Fibroblast of skin of left biceps (primary cell): ENCODE measurements around the gene TRPT1.

Experiments used
- DNase-seq, 2 experiments: peaks; one replicate each; pipeline ENCODE4 v3.0.0-alpha.2; 2013; ENCODE audit warnings: low read depth in 2 of 2

The TRPT1 gene

DNA sequence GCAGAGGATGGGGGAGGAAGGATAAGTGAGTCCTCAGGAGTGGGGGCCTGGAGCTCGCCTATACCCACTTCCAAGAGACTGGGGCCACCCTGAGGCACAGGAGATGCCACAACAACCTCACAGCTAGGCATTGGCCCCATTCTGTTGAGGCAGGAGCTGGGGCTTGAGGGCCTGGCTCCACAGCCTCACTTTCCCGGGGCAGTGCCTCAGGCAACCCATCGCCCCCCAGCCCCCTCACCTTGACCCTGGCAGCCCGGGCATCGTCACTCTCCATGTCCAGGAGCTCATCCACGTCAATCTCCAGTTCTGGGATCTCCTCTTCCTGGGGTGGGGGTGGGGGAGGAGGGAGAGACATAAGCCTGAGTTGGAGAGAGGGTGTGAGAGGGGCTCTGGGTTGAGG, 19.0 kb upstream of the TRPT1 start:
- no peak for DNase-seq

GRCh38 chr11:64244107-64244506, 18.1 kb upstream of the TRPT1 start:
- DNase-seq, result no peak

- DNase-seq, result no peak
These were observed 17.4 kb upstream of the TRPT1 start for GRCh38 chr11:64243236-64243854.

DNA sequence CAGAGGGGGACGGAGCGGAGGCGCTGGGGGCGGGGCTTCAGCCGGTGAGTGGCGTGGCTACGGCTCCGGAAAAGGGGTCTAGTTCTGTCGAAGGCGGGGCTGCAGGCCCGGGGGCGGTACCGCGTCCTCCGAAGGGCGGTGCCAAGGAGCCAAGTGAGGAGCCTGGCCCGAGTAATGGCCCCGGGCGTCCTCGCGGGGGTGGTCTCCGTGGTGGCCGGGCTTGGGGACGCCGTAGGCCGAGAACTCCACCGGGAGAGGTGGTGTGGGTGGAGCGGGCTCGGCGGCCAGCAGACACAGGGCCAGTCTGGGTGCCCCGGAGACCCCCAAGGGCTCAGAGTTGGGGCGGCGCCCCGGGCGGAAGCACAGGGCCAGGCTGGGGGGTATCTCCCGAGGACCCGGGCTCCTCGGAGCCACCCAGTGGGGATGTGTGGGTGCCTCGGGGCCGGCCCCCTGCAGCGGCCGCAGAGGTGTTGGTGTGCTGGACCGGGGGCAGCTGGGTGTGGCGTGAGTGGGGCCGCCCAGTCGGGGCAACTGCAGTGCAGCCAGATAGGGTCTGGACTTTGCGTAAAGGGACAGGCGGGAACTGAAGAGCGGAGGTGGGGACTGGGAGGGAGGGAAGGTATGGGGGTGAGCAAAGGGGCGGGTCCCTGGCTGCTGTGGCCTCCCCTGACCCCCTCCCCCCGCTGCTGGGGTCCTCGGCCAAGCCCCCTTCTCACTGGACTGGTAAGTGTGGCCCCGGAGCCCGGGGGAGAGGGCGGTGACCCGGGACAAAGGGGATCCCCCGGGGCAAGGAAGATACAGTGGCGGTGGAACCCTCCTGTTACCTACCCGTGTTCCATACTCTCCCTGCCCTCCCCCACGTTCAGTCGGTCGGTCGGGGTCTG, 15.7 kb upstream of the TRPT1 start:
- no peak for DNase-seq

- peak; percentile 98 to 99 for DNase-seq
These were observed 15.2 kb upstream of the TRPT1 start for GRCh38 chr11:64241241-64241490.

GRCh38 chr11:64240435-64241240, 14.7 kb upstream of the TRPT1 start, which contains the start of gene FKBP2:
Gene FKBP2 (plus strand): TSS chr11:64241095. CDS start chr11:64242388, 1,293 bp downstream.
- DNase-seq, result peak; percentile 91 to 93

DNA sequence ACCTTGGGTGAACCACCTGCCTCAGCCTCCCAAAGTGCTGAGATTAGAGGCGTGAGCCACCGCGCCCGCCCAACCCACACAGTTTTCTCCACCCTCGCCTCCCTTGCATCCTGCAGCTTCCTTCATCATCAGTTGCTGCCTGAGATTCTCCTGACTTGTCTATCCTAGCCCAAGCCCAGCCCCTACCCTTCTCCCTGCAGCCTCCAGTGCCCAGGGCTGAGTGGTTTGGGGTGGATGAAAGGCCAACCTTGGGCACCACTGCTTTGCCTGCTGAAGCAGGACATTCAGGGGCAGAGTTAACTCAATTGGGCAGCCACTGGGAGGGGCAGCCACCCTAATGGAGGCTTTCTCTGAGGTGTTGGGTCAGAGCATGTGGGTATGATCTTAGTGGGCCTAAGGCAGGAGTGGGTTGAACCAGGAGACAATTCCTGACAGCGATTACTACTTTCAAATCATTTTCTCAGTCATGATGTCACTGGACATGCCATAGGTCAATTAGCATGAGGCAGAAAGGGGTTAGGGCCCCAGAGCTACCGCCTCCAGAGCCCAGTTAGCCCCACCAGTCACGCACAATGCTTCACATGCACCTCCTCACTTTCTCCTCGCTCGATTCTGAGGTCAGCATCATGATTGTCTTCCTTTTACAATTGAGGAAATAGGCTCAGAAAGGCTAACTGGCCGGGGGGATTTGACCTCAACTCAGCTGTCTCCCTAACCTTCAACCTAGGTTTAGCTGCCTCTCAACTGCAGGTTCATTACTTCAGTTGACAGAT, 13.9 kb upstream of the TRPT1 start:
- no peak for DNase-seq

GRCh38 chr11:64238999-64239398, 13.0 kb upstream of the TRPT1 start:
- DNase-seq, result no peak

DNA sequence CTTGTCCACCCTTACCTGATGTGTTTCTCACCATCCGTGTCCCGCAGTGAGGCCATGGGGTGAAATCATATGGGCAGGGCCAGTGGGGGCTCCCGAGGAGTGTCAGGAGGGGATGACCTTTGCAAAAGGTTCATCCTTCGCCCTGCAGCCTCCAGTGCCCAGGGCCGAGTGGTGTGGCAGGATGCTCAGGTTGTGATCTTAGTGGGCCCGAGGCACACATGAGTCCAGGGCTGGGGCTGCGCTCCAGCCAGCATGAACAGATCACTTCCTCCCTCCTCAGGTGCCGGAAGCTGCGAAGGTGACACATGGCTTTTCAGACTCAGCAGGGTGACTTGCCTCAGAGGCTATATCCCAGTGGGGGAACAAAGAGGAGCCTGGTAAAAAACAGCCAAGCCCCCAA, 12.1 kb upstream of the TRPT1 start:
- DNase-seq, result no peak

- no peak for DNase-seq
These were observed 11.5 kb upstream of the TRPT1 start for GRCh38 chr11:64237484-64237951.

- no peak for DNase-seq
These were observed 9.6 kb upstream of the TRPT1 start for GRCh38 chr11:64235437-64236161.

DNA sequence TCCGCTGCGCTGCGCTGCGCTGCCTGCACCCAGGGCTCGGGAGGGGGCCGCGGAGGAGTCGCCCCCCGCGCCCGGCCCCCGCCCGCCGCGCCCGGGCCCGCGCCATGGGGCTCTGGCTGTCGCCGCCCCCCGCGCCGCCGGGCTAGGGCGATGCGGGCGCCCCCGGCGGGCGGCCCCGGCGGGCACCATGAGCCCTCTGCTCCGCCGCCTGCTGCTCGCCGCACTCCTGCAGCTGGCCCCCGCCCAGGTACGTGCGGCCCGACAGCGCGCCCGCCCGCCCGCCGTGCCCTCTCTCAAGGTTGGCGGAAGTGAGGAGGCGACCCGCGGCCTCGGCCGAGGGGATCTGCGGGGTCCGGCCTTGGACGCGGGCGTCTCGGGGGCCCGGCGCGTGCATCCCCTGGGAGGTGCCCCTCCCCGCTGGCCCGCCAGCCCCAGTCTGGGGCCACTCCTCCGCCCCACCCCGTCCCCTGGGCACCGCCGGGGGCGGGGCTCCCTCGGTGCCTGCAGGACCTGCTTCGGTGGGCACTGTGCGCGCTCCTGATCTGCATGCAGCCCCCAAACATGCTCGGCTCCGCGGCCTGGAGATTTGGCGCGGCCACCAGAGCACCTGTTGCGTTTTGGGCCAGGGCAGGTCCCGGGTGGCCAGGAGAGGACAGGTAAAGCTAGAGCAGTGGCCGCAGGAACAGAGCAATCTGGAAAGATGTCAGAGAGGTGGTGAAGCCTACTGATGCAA, 8.8 kb upstream of the TRPT1 start:
- DNase-seq, result no peak

DNA sequence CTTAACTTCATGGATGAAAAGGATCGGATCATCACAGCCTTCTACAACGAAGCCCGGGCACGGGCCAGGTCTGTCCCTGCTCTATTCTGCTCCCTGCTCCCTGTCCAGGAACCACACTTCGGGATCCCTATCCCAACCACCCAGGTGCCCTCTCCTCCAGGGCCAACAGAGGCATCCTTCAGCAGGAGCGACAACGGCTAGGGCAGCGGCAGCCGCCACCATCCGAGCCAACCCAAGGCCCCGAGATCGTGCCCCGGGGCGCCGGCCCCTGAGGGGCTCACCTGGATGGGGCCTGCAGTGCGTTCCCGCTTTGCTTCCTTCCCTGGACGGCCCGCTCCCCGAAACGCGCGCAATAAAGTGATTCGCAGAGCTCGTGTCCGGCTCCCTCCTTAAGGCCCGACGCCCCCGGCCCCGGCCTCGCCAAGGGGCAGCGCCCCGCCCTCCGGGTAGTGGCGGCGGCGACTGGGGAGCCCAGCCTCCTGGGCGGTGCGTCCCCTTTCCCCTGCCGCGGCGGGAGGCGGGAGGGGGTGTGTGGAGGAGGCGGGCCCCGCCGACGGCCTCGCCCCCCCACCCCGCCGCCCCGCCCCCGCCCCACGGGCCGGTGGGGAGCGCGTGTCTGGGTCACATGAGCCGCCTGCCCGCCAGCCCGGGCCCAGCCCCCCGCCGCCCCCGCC, 8.1 kb upstream of the TRPT1 start, which contains the start of gene VEGFB:
Gene VEGFB, plus strand, starts transcription at position 672 of the 674 bp plus-strand sequence. CDS start 250 bp downstream, outside the sequence.
- DNase-seq, result no peak

- DNase-seq, result no peak
These were observed 7.0 kb upstream of the TRPT1 start for GRCh38 chr11:64232967-64233315.

DNA sequence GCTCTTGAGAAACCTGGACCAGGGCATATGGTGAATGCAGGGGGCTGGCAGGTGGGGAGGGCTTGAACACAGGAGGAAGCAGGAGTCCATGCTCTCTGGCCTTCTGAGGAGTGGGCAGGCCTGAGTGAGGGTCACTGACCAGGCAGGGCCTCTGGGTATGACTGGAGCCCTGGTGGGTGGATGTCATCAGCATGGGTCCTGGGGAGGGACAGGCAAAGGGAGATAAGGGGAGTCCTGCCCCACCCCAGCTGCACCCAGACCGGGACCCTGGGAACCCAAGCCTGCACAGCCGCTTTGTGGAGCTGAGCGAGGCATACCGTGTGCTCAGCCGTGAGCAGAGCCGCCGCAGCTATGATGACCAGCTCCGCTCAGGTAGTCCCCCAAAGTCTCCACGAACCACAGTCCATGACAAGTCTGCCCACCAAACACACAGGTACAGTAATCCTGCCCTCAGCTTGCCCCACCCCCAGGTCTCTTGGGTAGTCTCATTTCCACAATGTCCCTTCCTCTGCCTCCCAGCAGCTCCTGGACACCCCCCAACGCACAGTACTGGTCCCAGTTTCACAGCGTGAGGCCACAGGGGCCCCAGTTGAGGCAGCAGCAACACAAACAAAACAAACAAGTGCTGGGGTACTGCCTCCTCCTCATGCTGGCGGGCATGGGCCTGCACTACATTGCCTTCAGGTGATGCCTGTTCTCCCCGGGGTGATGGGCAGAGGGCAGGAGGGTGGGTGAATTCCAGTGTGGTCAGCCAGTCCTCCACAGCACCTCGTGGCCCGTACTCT, 6.4 kb upstream of the TRPT1 start:
- no peak for DNase-seq

GRCh38 chr11:64231546-64231945, 5.6 kb upstream of the TRPT1 start:
- DNase-seq, result no peak

DNA sequence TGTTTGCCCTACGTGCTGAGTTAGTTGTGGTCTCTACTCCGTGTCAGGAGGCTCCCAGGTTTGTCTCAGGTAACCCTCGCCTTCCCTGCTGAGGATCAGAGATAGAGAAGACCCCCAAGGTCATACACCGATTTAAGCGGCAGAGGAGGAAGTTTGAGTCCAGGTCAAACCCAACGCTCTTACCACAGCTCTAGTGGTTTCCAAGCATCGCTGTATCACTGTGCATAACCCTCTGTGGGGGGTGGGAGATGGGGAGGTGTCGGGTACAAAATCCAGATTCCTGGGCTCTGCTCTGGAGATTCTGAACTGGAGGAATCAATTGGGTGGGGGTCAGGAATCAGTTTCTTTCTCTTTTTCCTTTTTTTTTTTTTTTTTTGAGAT, 5.0 kb upstream of the TRPT1 start:
- DNase-seq, result no peak

GRCh38 chr11:64230171-64230984, 4.4 kb upstream of the TRPT1 start, which contains the start of gene DNAJC4:
Gene DNAJC4 (plus strand): TSS chr11:64230548. CDS start chr11:64230855, 307 bp downstream.
- peak in 1 of 2 experiments; percentile 51 for DNase-seq
